Erythroblast (primary cell): ENCODE data around the gene SHB.

Experiments
- GATA1 ChIP-seq: IDR thresholded peaks from 2 replicates; pipeline ENCODE4 v1.6.1; 2011; ENCODE audit warnings: low read depth, mild to moderate bottlenecking, control low read depth, low read length, moderate library complexity
- POLR2A ChIP-seq: IDR thresholded peaks from 2 replicates; pipeline ENCODE4 v1.6.1; 2011; ENCODE audit warnings: mild to moderate bottlenecking, low read length

DNA sequence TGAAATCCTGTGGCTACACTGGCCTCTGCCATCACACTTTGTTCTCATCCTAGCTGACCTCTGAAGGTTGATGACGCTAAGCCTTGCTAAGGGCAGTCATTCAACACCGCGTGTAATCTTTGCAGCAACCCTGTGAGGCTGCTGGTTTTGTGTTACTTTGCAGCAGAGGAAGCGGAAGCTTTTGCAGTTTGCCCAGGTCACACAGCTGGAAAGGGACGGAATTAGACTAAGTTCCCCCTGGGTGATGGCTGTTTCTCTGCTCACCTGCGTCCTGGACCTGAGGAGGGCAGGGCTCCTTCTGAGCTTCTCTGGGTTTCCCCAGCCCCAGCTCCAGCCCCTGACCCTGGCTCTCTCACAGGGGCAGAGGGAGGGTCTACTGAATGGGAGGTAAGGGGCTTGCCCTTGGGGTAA is 157.8 kb downstream of the SHB start:
- TF ChIP-seq POLR2A: no peak
- TF ChIP-seq GATA1: no peak
